ENCODE data around the gene AHRR. TPM values are rescaled to one million over a fixed set of nuclear protein-coding genes. Genes with fewer than 3 reads are reported as not detected.

The AHRR gene
- total RNA-seq, 2 donors from 2014 or later: 0.26 to 0.33 TPM

GRCh38 chr5:322942-323879 lies 1.7 kb downstream of the AHRR start:
- DNase-seq (no peak), ATAC-seq (no peak)
- TF ChIP-seq, protein P1, sequence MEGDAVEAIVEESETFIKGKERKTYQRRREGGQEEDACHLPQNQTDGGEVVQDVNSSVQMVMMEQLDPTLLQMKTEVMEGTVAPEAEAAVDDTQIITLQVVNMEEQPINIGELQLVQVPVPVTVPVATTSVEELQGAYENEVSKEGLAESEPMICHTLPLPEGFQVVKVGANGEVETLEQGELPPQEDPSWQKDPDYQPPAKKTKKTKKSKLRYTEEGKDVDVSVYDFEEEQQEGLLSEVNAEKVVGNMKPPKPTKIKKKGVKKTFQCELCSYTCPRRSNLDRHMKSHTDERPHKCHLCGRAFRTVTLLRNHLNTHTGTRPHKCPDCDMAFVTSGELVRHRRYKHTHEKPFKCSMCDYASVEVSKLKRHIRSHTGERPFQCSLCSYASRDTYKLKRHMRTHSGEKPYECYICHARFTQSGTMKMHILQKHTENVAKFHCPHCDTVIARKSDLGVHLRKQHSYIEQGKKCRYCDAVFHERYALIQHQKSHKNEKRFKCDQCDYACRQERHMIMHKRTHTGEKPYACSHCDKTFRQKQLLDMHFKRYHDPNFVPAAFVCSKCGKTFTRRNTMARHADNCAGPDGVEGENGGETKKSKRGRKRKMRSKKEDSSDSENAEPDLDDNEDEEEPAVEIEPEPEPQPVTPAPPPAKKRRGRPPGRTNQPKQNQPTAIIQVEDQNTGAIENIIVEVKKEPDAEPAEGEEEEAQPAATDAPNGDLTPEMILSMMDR (IDR thresholded peaks at IDR 0.05): no peak
- no peak for TF ChIP-seq POLR2A (IDR thresholded peaks at IDR 0.05)
- Histone ChIP-seq H3K36me3 (replicated peaks in 1 of 2; ENCODE audit: insufficient read depth in 1 of 2, low read depth in 2 of 2) (no peaks in the 10 kb centered on the region), H3K27me3 (peaks cover 0 to 25% of the 10 kb centered on the region in 2 donors), H3K4me1 (peaks cover 25% of the 10 kb centered on the region), H3K4me3 (no peak overlapping the region), H3K27ac (no peak overlapping the region), H3K9me3 (no peaks in the 10 kb centered on the region)
- intact Hi-C loops (cut with DNase I): no loop called here
- 50 to 54% methylated on average over 29 to 30 of the region's 30 CpGs for WGBS, 2 donors

DNA sequence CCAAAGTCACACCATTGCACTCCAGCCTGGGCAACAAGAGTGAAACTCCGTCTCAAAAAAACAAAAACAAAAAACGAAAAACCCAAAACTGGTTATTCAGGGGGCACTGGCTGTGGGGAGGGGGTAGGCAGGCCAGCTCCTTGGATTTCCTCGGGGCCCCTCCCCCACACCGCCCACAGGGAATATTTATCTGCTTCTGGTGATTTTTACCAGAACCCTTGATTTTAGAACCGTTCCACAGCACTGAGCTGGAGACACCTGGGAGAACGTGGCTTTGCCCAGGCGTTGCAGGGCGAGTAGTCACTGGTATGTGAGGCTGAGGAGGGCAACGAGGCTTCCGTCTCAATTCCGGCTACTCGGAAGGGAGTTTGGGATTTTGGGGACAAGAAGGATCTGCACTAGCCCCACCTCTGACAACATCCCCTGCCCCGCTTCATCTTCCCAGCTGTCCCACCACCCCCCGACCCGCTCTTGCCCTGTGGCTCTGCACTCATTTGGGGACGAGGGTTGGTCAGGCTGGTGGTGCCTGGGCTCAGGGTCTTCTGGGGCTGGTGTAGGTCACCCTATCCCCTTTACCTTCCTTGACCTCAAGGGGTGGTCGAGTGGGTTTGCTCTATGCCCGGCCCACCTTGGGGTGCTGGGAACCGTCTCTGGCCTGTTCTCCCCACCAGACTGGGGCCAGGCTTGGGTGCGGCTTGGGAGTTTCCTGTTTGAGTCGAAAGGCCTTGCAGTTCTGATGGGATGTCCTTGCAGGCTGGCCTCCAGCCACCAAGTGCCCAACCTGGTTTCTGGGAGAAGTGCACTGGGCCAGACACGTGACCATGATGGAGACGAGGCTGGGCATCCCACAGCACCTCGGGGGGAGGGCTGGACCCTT lies 3.5 kb downstream of the AHRR start:
- H3K27me3 ChIP-seq: peaks cover 0 to 23% of the 10 kb centered on the region in 2 donors
- TF ChIP-seq POLR2A (IDR thresholded peaks at IDR 0.05): no peak
- TF ChIP-seq, protein P1 (IDR thresholded peaks at IDR 0.05): no peak
- intact Hi-C loops (cut with DNase I): no loop called here
- H3K9me3 ChIP-seq: no peaks in the 10 kb centered on the region
- no peak overlapping the region for H3K27ac ChIP-seq
- H3K4me1 ChIP-seq: peaks cover 25% of the 10 kb centered on the region
- ATAC-seq (no peak), DNase-seq (no peak)
- WGBS, 2 donors: 70 to 72% methylated on average over 14 to 21 of the region's 24 CpGs
- no peak overlapping the region for H3K4me3 ChIP-seq
- no peaks in the 10 kb centered on the region for H3K36me3 ChIP-seq (replicated peaks in 1 of 2; ENCODE audit: insufficient read depth in 1 of 2, low read depth in 2 of 2)

- peaks cover 0 to 13% of the 10 kb centered on the region in 2 donors for H3K27me3 ChIP-seq
- no peak for TF ChIP-seq POLR2A (IDR thresholded peaks at IDR 0.05)
- TF ChIP-seq, protein P1 (IDR thresholded peaks at IDR 0.05): no peak
- no peaks in the 10 kb centered on the region for H3K9me3 ChIP-seq
- WGBS, 2 donors: 80 to 83% methylated on average over 7 of the region's 7 CpGs
- ATAC-seq (no peak), DNase-seq (no peak)
- H3K27ac ChIP-seq: no peak overlapping the region
- H3K4me1 ChIP-seq: peaks cover 16% of the 10 kb centered on the region
- no peaks in the 10 kb centered on the region for H3K36me3 ChIP-seq (replicated peaks in 1 of 2; ENCODE audit: insufficient read depth in 1 of 2, low read depth in 2 of 2)
- no peak overlapping the region for H3K4me3 ChIP-seq
- intact Hi-C loops (cut with DNase I): no loop called here
Measured at GRCh38 chr5:326109-326508, 4.6 kb downstream of the AHRR start.

DNA sequence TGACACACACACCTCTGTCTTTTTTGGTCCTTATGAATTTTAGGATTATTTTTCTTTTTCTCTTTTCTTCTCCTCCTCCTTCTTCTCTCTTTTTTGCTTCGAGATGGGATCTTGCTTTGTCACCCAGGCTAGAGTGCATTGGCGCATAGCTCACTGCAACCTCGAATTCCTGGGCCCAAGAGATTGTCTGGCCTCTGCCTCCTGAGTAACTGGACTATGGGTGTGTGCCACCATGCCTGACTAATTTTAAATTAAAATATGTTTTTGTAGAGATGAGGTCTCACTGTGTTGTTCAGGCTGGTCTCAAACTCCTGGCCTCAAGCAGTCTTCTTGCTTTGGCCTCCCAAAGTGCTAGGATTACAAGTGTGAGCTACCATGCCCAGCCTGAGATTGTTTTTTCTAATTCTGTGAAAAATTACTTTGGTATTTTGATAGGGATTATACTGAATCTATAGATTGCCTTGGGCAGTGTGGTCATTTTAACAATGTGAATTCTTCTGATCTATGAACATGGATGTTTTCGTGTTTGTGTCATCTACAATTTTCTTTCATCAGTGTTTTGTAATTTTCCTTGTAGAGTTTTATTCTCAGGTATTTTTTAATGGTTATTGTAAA lies 7.7 kb downstream of the AHRR start:
- no peak for DNase-seq
- Histone ChIP-seq H3K9me3 (no peaks in the 10 kb centered on the region), H3K4me3 (no peak overlapping the region), H3K4me1 (no peaks in the 10 kb centered on the region), H3K36me3 (replicated peaks in 1 of 2; ENCODE audit: insufficient read depth in 1 of 2, low read depth in 2 of 2) (no peaks in the 10 kb centered on the region), H3K27ac (no peak overlapping the region), H3K27me3 (no peaks in the 10 kb centered on the region)
- ATAC-seq: no peak
- 81 to 87% methylated on average over 4 of the region's 4 CpGs for WGBS, 2 donors
- TF ChIP-seq, protein P1 (IDR thresholded peaks at IDR 0.05): no peak
- TF ChIP-seq POLR2A (IDR thresholded peaks at IDR 0.05): no peak
- intact Hi-C loops (cut with DNase I): no loop called here
